ENCODE results near the gene GABPB1.
"Not testable (repeated sequence)": the region's sequence is repeated elsewhere in the genome, so short reads cannot be mapped to it uniquely, and the experiment has no call there.

The GABPB1 gene

GRCh38 chr15:50354838-50355618, at the start of gene GABPB1:
Gene GABPB1 (minus strand): TSS chr15:50355198. CDS start chr15:50309798, 45,400 bp downstream.
- DNase-seq, result peak; percentile 88

GRCh38 chr15:50391561-50391960, 36.6 kb upstream of the GABPB1 start:
- not testable (repeated sequence) for DNase-seq

GRCh38 chr15:50390554-50391264, 35.7 kb upstream of the GABPB1 start:
- no peak for DNase-seq

- not testable (repeated sequence) for DNase-seq
Measured at GRCh38 chr15:50382408-50382807, 27.4 kb upstream of the GABPB1 start.

- no peak for DNase-seq
Measured at GRCh38 chr15:50381438-50381837, 26.4 kb upstream of the GABPB1 start.

GRCh38 chr15:50380089-50380488, 25.1 kb upstream of the GABPB1 start:
- DNase-seq, result no peak

- not testable (repeated sequence) for DNase-seq
Measured at GRCh38 chr15:50379413-50379812, 24.4 kb upstream of the GABPB1 start.

- DNase-seq, result no peak
Measured at GRCh38 chr15:50378776-50379175, 23.8 kb upstream of the GABPB1 start.

- no peak for DNase-seq
Measured at GRCh38 chr15:50377867-50378751, 23.1 kb upstream of the GABPB1 start.

- DNase-seq, result not testable (repeated sequence)
Measured at GRCh38 chr15:50369564-50369963, 14.6 kb upstream of the GABPB1 start.

- no peak for DNase-seq
Measured at GRCh38 chr15:50365971-50366370, 11.0 kb upstream of the GABPB1 start.

GRCh38 chr15:50365570-50365969, 10.6 kb upstream of the GABPB1 start:
- no peak for DNase-seq

GRCh38 chr15:50363612-50364011, 8.6 kb upstream of the GABPB1 start:
- no peak for DNase-seq

GRCh38 chr15:50361756-50362155, 6.8 kb upstream of the GABPB1 start:
- no peak for DNase-seq

GRCh38 chr15:50358845-50359244, 3.8 kb upstream of the GABPB1 start:
- DNase-seq, result peak; percentile 3

- no peak for DNase-seq
Measured at GRCh38 chr15:50355980-50356379, 982 bp upstream of the GABPB1 start.

GRCh38 chr15:50355619-50355905, 564 bp upstream of the GABPB1 start:
- DNase-seq, result no peak

- peak; percentile 16 for DNase-seq
Measured at GRCh38 chr15:50353975-50354837, 792 bp downstream of the GABPB1 start.

GRCh38 chr15:50353251-50353974, 1.6 kb downstream of the GABPB1 start:
- DNase-seq, result no peak

- no peak for DNase-seq
Measured at GRCh38 chr15:50350621-50351020, 4.4 kb downstream of the GABPB1 start.

GRCh38 chr15:50345298-50345697, 9.7 kb downstream of the GABPB1 start:
- no peak for DNase-seq

GRCh38 chr15:50344006-50344464, 11.0 kb downstream of the GABPB1 start:
- DNase-seq, result no peak
